ENCODE measurements around the gene ALDH1B1. TPM values are rescaled to one million over a fixed set of nuclear protein-coding genes. Genes with fewer than 3 reads are reported as not detected.
"Not testable (repeated sequence)": the region's sequence is repeated elsewhere in the genome, so short reads cannot be mapped to it uniquely, and the experiment has no call there.

Gene ALDH1B1
- total and polyA plus RNA-seq, 2 donors (not counting 3 experiments of a cell fraction or from before 2014, with no cell fraction given), result 11.5 to 20.5 TPM

DNA sequence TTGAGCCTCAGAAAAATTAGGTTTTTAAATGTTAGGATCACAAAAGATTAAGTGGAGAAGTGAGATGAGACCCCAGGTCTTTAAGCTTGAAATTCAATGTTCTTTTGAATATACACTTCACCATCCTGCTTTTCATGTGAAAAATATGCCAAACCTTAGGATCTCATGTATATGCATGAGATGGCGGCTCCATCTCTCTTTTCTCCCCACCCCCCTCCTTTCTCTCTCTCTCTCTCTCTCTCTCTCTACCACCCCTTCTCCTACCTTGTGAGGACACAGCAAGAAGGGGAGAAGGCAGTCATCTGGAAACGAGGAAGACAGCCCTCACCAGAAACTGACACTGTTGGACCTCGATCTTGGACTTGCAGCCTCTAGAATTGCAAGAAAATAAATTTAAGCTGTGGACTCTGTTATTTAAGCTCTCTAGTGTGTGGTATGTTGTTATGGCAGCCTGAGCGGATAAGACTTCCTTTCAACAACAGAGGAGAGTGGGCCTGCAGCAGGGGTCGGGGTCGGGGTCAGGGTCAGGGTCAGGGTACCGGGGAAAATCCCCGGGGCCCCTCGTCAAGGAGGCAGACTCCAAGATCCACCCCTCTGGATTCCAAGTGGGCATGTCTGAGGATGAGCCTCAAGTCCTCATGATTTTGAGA lies 16.4 kb upstream of the ALDH1B1 start:
- intact Hi-C loops (cut with micrococcal nuclease) (loop anchor here (10.0 kb wide), 1 partner anchor 61 kb away; no protein-coding TSS in a partner anchor), dilution Hi-C loops (cut with MboI; ENCODE audit: extremely low pct_ligation_motif_present, low sequenced_read_pairs) (no loop called here)
- no peaks in the 10 kb centered on the region for H3K9me3 ChIP-seq (replicated peaks; ENCODE audit: control insufficient read depth, insufficient read depth, low read length)
- no peak overlapping the region for H2AFZ ChIP-seq (ENCODE audit: low read depth, low read length)
- no peaks in the 10 kb centered on the region for H3K36me3 ChIP-seq (ENCODE audit: control insufficient read depth in 2 of 2, extremely low read depth in 1 of 2, insufficient read depth in 2 of 2, low read length in 2 of 2)
- no peak for DNase-seq (ENCODE audit: low read depth, low spot score)
- H3K79me2 ChIP-seq (ENCODE audit: control insufficient read depth, insufficient read depth, low read length), result no peaks in the 10 kb centered on the region
- H3K9ac ChIP-seq (replicated peaks; ENCODE audit: extremely low read depth, insufficient read depth, low read length), result no peak overlapping the region
- H3K4me1 ChIP-seq (ENCODE audit: control insufficient read depth, extremely low read depth, insufficient read depth, low read length), result no peaks in the 10 kb centered on the region
- no peak for TF ChIP-seq POLR2AphosphoS5 (IDR thresholded peaks at IDR 0.05; ENCODE audit: insufficient read depth, low read depth, low read length)
- TF ChIP-seq JUN (IDR thresholded peaks at IDR 0.05; ENCODE audit: borderline replicate concordance, insufficient read depth, insufficient read length, low read depth), result no peak
- no peak for TF ChIP-seq POLR2A (IDR thresholded peaks at IDR 0.05; ENCODE audit: low read depth, low read length)
- TF ChIP-seq GATA2 (IDR thresholded peaks at IDR 0.05; ENCODE audit: insufficient read depth, insufficient read length, low read depth, low read length), result no peak
- TF ChIP-seq MYC (IDR thresholded peaks at IDR 0.05; ENCODE audit: low read depth, low read length), result no peak
- TF ChIP-seq, protein P1, sequence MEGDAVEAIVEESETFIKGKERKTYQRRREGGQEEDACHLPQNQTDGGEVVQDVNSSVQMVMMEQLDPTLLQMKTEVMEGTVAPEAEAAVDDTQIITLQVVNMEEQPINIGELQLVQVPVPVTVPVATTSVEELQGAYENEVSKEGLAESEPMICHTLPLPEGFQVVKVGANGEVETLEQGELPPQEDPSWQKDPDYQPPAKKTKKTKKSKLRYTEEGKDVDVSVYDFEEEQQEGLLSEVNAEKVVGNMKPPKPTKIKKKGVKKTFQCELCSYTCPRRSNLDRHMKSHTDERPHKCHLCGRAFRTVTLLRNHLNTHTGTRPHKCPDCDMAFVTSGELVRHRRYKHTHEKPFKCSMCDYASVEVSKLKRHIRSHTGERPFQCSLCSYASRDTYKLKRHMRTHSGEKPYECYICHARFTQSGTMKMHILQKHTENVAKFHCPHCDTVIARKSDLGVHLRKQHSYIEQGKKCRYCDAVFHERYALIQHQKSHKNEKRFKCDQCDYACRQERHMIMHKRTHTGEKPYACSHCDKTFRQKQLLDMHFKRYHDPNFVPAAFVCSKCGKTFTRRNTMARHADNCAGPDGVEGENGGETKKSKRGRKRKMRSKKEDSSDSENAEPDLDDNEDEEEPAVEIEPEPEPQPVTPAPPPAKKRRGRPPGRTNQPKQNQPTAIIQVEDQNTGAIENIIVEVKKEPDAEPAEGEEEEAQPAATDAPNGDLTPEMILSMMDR (IDR thresholded peaks at IDR 0.05; ENCODE audit: extremely low read depth in 1 of 2, insufficient read depth in 1 of 2, low read depth in 1 of 2, low read length in 2 of 2), result no peak
- no peak for TF ChIP-seq FOS (IDR thresholded peaks at IDR 0.05; ENCODE audit: borderline replicate concordance, insufficient read depth, low read length)
- TF ChIP-seq EZH2 (IDR thresholded peaks at IDR 0.05; ENCODE audit: borderline replicate concordance, low read depth, low read length, severe bottlenecking), result no peak
- TF ChIP-seq, protein P2, sequence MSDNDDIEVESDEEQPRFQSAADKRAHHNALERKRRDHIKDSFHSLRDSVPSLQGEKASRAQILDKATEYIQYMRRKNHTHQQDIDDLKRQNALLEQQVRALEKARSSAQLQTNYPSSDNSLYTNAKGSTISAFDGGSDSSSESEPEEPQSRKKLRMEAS (IDR thresholded peaks at IDR 0.05; ENCODE audit: insufficient read depth, insufficient read length), result no peak
- no peaks in the 10 kb centered on the region for H4K20me1 ChIP-seq (replicated peaks; ENCODE audit: control insufficient read depth, extremely low read depth, insufficient read depth, low read length)
- no TSS peak for BruUV-seq (replicated peaks)
- H3K27ac ChIP-seq (ENCODE audit: insufficient read depth, low read depth, low read length), result no peak overlapping the region
- peaks cover 7 to 8% of the 10 kb centered on the region in 2 experiments for H3K27me3 ChIP-seq (ENCODE audit: control insufficient read depth in 2 of 2, insufficient read depth in 2 of 2, low read length in 2 of 2)
- no peak overlapping the region for H3K4me2 ChIP-seq (ENCODE audit: insufficient read depth, low read length)
- ChIA-PET CTCF (interaction anchor here (1.0 kb wide), 1 partner anchor 10 kb away, joined by 3 read pairs; no protein-coding TSS in a partner anchor), POLR2A (no interaction called here)
- H3K9me1 ChIP-seq (replicated peaks; ENCODE audit: control insufficient read depth, extremely low read depth, insufficient read depth, low read length), result no peaks in the 10 kb centered on the region
- no peak overlapping the region for H3K4me3 ChIP-seq (replicated peaks in 1 of 3; ENCODE audit: insufficient read depth in 1 of 3, low read depth in 1 of 3, low read length in 3 of 3)
- FAIRE-seq, result no peak

DNA sequence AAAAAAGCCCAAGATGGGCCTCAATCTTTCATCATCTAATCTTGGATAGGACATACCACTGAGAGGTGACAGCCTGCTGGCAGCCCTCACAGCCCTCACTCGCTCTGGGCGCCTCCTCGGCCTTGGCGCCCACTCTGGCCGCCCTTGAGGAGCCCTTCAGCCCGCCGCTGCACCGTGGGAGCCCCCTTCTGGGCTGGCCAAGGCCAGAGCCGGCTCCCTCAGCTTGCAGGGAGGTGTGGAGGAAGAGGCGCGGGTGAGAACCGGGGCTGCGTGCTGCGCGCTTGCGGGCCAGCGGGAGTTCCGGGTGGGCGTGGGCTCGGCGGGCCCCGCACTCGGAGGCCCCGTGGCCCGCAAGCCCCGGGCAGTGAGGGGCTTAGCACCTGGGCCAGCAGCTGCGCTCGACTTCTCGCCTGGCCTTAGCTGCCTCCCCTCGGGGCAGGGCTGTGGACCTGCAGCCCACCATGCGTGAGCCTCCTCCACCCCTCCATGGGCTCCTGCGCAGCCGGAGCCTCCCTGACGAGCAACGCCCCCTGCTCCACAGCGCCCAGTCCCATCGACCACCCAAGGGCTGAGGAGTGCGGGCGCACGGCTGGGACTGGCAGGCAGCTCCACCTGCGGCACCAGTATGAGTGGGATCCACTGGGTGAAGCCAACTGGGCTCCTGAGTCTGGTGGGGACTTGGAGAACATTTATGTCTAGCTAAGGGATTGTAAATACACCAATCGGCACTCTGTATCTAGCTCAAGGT lies 15.0 kb upstream of the ALDH1B1 start:
- CTCF ChIA-PET, result interaction anchor here (1.0 kb wide), 1 partner anchor 11 kb away, joined by 3 read pairs; no protein-coding TSS in a partner anchor
- H3K4me3 ChIP-seq (replicated peaks in 1 of 3; ENCODE audit: insufficient read depth in 1 of 3, low read depth in 1 of 3, low read length in 3 of 3); H3K9me3 ChIP-seq (replicated peaks; ENCODE audit: control insufficient read depth, insufficient read depth, low read length); dilution Hi-C loops (cut with MboI; ENCODE audit: extremely low pct_ligation_motif_present, low sequenced_read_pairs); H3K9me1 ChIP-seq (replicated peaks; ENCODE audit: control insufficient read depth, extremely low read depth, insufficient read depth, low read length); POLR2A ChIA-PET; H3K9ac ChIP-seq (replicated peaks; ENCODE audit: extremely low read depth, insufficient read depth, low read length); H4K20me1 ChIP-seq (replicated peaks; ENCODE audit: control insufficient read depth, extremely low read depth, insufficient read depth, low read length); H3K4me2 ChIP-seq (ENCODE audit: insufficient read depth, low read length); H3K79me2 ChIP-seq (ENCODE audit: control insufficient read depth, insufficient read depth, low read length); H2AFZ ChIP-seq (ENCODE audit: low read depth, low read length); BruUV-seq (replicated peaks); H3K4me1 ChIP-seq (ENCODE audit: control insufficient read depth, extremely low read depth, insufficient read depth, low read length); DNase-seq (ENCODE audit: low read depth, low spot score); FAIRE-seq; H3K27me3 ChIP-seq (ENCODE audit: control insufficient read depth in 2 of 2, insufficient read depth in 2 of 2, low read length in 2 of 2); H3K27ac ChIP-seq (ENCODE audit: insufficient read depth, low read depth, low read length); H3K36me3 ChIP-seq (ENCODE audit: control insufficient read depth in 2 of 2, extremely low read depth in 1 of 2, insufficient read depth in 2 of 2, low read length in 2 of 2): not testable (repeated sequence)
- intact Hi-C loops (cut with micrococcal nuclease), result loop anchor here (10.0 kb wide), 1 partner anchor 63 kb away; no protein-coding TSS in a partner anchor

Measured in endothelial cell of umbilical vein (primary cell).